ENCODE results near the gene PDE6B.

GRCh38 chr4:598925-599324 lies 26.4 kb upstream of the PDE6B start:
- TF ChIP-seq POLR2A (IDR thresholded peaks at IDR 0.05; ENCODE audit: low read length) (no peak), GATA1 (IDR thresholded peaks at IDR 0.05; ENCODE audit: low read depth, low read length) (no peak)

Data from erythroblast (primary cell).